Measurements from ENCODE around the gene GALNT7. TPM values are rescaled to one million over a fixed set of nuclear protein-coding genes. Genes with fewer than 3 reads are reported as not detected.
"Not testable (repeated sequence)": the region's sequence is repeated elsewhere in the genome, so short reads cannot be mapped to it uniquely, and the experiment has no call there.

GALNT7 gene
- total RNA-seq, 1 experiment from 2014 or later = 21.9 TPM

DNA sequence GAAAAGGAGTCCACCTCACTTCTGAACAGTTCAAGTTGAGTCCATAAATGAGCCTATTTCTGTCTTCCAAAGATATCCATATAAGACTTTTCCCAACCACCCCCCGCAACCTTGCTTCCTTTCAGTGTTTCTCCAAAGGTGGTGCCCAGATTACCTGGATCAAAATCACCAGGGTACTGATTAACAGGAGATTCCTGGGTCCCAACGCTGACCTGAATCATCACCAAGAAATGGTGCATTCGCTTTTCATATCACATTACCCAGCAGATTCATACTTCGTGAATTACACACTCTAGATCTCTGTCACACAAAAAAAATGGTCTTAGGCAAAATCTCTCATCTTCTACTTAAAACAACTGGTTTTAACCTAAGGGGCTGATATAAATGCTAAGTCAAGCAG, 2.1 kb upstream of the GALNT7 start:
- DNase-seq (ENCODE audit: low read depth) = no peak

DNA sequence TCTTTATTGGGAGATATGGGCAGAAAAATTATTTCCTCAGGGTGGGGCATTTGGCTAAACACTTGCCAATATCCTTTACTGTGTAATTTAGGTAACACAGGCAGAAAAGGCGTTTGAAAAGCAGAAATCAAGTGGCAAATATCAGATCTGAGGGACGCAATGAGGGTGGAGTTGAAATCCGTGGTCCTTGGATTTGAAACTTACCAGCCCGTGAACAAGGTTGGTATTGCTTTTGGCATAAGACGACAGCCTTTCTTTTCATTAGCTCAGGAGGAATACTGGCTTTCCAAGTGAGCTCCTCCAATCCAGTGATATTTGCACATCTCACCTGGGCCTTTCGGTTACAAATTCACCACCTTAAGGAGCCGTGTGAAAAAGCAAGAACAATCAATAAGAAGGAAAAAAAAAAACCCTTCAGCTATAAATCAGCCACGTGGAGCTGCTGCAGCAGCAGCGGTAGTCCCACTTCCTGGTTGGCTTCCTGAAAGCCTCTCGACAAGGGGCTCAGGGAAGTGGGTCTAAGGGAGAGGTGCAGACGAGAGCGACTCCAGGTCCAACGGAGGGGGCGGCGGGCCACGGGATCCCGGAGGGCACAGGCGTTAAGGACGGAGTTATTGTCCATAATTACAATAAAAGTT, 734 bp upstream of the GALNT7 start:
- peak; percentile 60 for DNase-seq (ENCODE audit: low read depth)

DNA sequence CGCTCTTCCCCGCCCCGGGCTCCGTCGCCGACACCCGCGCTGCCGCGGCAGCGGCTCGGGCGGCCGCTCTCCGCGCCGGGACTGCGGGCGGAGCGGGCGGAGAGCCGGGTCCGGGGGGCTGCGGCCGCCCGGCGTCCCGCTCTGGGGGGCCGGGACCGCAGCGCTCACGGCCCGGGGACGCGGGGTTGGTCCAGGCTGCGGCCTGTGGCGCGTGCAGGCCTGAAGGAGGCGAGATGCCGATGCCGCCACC, 492 bp downstream of the GALNT7 start:
- DNase-seq (ENCODE audit: low read depth) = no peak

DNA sequence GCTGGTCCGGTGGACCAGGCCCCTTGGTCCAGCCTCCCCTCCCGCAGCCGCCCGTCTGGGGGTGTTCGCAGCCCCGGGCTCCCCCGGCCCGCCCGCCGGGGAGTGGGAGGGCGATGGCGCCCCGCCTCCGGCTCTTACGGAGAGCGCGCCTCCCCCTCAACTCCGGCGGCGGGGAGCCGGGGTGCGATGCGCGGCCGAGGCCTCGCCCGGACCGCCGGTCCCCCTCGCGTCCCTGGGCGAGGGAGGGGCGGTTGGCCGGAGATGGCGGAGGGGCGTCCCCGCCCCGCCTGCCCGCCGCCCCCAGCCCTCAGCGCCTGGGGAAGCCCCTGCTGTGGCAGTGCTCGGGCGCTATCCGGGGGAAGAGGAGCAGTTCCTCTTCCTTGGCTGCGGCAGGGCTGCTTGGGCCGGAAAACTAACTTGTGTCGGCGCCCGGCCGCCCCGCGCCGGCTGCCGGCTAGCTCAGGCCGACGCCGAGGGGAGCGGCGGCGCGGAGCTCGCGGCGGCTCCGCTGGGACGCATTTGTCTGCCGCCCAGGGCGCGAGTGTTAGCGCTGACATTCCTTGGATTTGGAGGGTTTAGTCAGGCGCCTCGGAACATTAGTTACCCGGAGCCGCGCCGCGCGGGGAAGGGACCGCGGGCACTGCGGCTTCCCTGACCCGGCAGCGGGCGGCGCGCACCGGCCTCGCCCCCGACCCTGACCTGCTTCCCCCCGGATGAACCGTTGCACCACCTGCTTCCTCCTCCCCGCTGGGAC, 994 bp downstream of the GALNT7 start:
- peak; percentile 50 for DNase-seq (ENCODE audit: low read depth)

DNA sequence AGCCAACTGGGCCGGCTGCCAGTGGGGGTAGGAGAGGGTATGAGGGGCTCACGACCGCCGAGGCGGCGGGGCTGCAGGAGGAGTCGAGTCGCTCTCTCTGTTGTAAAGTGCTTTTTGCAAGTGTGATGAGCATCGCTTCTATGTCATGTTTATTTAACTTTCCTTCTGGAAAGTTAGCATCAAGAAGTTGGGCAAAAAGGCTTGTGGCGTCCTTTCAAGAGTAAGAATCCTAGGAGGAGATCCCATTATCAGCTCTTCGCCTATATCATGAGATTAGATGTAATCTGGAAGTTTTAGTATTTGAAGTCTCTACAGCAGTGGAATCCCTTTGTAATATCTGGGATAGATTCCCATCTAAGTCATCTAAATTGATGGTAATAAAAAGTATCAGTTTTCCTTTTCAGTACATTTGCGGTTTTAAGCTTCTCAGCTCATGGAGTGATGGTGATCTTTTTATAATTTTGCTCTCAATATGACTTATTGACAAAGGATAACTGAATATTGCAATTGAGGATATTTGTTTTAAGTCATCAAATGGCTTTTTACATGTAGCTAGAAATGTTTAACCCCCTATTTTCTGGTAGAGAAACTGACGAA, 1.7 kb downstream of the GALNT7 start:
- DNase-seq (ENCODE audit: low read depth) = no peak

DNA sequence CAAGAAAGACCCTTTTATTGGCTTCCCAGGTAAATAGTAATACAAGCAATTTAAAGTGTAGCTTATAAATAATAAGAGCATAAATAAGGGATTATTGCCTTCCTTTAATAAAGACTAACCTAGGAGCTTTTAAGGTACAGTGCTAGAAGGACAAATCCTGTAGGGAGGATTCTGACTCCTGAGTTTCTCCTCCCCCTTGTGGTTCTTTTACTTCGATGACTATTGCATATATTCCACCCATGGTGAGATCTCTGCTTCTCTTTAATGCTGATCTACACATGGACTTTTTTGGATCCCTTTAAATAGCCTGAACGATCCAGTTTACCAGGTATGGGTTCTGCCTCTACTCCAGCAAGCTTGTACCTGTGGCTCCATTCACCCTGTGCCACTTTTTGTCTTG, 2.5 kb downstream of the GALNT7 start:
- DNase-seq (ENCODE audit: low read depth) = no peak

DNA sequence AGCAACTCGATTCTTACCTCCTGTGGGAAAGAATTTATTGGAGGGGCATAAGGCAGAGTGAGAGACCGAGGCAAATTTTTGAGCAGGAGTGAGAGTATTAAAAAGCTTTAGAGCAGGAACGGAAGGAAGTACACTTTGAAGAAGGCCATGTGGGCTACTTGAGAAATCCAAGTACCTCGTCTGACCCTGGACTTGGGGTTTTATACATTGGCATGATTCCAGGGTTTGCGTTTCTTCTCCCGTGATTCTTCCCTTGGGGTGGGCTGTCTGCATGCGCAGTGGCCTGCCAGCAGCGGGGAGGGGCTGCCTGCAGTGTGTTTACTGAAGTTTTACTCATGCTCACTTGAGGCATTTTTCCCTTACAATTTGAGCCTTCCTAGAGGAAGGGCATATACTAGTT, 3.4 kb downstream of the GALNT7 start:
- no peak for DNase-seq (ENCODE audit: low read depth)

DNA sequence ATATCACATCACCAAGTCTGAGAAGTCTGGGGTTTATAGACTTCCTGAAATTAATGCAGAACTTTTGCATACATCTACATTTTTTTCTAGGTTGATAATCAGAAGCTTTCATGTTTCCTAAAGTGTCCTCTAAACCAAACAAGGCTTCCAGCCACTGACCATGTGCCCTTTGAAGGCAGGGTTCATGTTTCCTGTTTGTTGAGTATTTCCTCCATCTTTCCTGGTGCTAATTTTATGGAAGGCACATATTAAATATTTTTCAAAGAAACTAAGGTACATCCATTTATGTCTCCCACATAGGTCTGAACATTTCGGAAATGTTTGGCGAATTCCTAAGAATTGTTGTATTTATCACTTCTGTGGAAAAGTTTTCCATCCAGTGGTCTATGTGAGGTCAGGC, 5.6 kb downstream of the GALNT7 start:
- no peak for DNase-seq (ENCODE audit: low read depth)

DNA sequence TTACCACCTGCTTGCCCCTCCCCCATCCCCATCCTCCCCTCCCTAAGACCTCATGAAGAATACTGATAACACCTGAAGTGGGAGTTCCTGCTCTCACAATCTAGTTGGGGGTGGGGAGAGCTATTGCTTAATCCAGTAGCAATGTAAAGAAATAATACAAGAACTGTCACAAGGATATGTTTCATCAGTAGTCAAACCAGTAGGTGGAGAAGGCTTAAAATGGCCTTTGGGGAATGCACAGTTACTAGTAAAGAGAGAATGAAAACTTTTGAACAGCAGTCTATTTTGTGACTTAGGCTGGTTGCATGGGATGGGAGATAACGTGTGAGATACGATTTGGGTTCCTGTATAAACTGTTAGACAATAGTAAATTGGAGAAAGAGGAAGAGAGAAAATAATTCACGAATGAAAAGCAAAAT, 6.0 kb downstream of the GALNT7 start:
- DNase-seq (ENCODE audit: low read depth) = no peak

DNA sequence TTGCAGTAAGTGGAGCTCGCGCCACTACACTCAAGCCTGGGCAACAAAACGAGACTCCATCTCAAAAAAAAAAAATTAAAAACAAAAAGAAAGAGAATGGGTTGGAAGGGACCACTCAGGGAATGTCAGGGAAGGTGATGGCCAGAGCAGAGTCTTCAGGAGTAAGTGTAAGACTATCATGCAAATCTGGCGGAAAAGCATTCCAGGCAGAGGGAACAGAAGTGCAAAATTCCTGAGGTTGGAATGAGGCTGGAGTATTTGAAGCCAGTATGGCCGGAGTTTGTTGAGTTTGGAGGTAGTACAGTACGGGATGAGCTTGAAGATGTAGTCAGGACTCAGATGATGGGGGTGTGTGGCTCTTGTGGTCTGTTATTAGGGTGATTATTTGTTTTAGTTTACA, 7.4 kb downstream of the GALNT7 start:
- DNase-seq (ENCODE audit: low read depth) = no peak

DNA sequence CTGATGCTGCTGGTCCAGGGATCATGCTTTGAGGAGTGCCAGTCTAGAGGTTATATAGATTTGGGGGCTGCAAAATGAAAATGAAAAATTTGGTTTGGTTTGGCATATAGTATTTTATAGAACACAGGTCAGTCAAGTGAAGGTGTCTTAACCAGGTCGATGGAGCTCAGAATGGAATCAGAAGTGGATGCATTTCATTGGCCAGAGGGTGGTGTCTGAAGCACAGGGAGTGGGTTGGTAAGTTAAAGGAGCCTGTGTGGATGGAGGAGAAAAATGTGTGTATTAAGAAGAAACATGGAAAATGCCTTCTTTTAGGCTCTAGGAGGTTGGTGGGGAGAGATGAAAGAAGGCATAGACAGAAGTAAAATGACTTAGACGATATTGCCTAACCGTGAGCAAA, 8.6 kb downstream of the GALNT7 start:
- no peak for DNase-seq (ENCODE audit: low read depth)

DNA sequence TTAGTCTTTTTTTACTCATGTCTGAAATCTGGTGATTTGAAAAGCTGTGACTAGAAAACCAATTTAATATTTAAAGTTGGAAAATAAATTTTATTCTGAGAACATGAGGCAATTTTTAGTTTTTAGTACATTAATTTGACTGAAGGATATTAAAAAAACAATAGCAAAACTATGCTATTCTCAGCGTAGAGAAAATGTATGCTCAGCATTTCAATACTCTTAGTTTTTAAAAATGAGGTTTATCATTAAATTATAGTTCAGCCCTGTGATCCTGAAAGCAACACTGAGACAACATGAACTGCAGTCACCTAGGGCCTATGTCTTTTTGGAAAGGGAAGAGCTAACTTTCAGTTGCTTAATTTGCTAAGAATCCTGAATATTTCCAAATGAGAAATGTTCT, 9.5 kb downstream of the GALNT7 start:
- DNase-seq (ENCODE audit: low read depth) = no peak

DNA sequence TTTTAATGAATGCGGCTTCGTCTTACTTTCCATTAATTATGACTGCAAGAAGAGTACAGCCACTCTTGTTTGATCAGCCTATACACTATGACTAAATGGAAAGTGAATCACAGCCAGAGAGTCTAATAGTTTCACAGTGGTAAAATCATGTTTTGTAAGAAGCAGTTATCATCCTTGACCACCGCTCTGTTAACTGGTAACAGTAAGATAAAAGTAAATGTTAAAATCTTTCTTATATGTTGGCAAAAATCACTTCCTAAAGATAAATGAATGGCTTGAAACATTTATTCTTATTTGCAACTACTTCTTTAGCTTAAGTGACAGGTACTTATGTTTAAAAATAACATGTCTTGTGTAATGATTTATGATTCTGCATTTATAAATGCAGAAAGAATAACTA, 13.2 kb downstream of the GALNT7 start:
- peak; percentile 37 for DNase-seq (ENCODE audit: low read depth)

DNA sequence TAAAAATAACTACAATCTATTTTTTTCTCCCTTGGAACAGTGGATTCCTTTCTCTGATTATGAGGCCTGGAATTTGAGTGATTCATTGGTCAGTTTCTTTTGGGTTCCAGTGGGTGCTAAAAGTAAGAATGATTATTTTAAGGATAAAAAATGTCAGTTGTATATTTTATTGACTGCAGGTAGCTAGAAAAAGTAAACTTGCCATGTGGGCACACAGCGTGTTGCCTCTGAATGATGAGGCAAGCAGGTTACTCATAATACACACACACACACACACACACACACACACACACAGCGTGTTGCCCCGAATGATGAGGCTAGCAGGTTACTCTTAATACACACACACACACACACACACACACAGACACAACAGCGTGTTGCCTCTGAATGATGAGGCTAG, 13.8 kb downstream of the GALNT7 start:
- peak; percentile 54 for DNase-seq (ENCODE audit: low read depth)

DNA sequence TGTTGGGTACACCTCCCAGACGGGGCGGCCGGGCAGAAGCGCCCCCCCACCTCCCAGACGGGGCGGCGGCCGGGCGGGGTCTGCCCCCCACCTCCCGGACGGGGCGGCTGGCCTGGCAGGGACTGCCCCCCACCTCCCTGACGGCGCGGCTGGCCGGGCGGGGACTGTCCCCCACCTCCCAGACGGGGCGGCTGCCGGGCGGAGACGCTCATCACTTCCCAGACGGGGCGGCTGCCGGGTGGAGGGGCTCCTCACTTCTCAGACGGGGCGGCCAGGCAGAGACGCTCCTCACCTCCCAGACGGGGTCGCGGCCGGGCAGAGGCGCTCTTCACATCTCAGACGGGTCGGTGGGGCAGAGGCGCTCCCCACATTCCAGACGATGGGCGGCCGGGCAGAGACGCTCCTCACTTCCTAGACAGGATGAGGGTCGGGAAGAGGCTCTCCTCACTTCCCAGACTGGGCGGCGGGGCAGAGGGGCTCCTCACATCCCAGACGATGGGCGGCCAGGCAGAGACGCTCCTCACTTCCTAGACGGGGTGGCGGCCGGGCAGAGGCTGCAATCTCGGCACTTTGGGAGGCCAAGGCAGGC, 15.1 kb downstream of the GALNT7 start:
- DNase-seq (ENCODE audit: low read depth) = not testable (repeated sequence)

DNA sequence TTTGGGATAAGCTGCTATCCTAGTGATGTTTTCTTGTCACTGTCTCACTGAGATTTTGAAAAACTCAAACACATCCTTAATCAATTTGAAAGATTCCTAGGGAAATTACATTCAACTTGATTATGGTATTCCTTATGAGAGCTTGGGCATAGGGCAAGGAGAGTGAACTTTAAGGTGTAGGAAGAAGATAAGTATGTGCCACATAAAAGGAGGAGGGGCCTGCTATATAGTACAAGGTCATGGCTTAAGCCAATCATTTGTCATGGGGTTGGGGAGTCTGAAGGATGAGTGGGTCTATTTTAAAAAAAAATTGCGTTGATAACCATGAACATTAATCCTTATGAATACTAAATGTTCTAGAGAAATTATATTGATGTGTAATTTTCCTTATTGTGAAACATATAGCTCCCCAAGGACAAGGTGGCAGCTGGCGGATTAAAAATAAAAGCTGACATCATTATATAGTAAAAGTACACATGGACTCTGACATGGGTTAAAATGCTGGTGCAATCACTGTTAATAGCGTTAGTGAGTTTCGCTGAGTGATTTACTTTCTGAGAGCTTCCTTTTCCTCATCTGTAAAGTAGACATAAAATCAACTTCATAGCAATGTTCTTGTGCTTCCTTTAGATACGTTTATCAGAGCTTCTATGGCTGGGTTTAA, 17.4 kb downstream of the GALNT7 start:
- no peak for DNase-seq (ENCODE audit: low read depth)

DNA sequence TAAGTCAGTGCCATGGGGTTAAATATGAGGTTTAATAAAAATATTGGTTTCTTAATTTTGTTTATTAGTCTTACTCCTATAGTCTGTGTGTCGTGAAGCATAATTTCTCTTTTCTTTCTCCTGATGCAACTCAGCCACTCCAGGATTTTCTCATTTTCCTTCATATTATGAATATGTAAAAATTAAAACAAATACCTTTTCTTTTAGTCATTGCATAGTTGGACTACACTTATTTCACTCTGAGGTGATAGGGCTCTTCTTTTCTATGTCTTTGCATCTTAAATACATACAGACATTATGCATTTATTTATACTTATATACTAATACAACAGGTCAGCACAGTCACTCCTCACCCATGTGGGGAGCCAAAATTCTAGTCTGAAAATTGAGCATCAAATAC, 19.1 kb downstream of the GALNT7 start:
- DNase-seq (ENCODE audit: low read depth) = no peak

DNA sequence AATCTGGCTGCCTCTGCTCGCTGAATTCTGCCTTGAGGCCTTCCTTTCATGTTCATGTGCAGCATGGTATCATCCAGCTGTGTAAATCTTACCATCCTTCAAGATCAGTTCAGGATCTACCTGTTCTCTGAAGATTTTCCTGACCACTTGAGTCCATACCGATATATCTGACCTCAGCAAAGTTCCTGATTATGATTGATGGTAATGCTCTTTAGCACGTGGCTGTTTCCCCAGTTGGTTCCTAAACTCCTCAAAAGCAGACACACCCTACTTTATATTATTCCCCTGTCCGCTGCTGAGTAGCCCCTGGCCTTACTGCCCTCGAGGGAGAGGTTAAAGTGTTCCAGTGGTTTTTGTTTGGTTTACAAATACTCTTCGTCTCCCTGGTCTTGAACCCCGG, 20.0 kb downstream of the GALNT7 start:
- DNase-seq (ENCODE audit: low read depth) = no peak

DNA sequence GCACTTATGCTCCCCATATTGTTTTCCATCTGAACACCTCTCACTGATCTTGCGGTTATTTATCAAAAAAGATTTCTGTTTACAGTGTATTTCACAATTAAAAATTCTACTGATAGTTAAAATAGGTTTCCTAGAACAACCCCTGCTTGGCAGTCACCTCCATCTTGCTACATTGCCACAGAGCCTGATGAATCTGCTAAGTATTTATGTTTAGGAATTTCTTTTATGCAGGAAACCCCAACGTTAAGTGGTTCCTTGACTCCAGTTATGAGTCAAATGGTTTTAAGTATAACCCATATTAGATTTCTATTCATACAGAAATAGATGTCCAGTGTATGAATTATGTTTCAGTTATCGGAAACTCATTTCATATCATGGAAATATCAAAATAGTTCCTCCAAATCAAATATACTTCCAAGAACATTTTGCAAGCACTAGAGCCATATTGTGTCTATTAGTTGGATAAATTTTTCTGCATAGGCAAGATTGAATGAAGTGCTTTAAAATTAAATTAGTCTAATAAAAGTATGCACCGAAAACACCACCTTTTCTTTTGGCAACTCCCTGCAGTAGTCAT, 20.6 kb downstream of the GALNT7 start:
- DNase-seq (ENCODE audit: low read depth) = no peak

DNA sequence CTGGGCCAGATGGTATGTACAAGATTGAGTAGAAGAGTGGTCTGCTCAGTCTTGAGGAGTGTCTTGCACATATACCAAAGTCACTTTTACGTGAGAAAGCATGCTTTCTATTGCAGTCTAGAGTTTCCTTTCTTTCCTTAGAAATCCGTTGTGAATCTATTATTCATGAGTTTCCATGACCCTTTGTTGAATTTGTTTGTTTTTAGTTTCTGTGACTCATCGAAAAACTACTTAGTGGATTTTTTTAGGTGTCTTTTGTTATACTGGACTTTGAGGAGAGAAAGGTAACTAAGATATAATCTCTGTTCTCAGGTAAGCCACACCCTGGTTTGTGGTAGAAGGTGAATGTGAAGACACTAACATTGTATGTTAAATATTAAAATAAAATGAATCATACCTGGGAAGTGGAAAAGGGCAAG, 23.0 kb downstream of the GALNT7 start:
- DNase-seq (ENCODE audit: low read depth) = peak; percentile 8

DNA sequence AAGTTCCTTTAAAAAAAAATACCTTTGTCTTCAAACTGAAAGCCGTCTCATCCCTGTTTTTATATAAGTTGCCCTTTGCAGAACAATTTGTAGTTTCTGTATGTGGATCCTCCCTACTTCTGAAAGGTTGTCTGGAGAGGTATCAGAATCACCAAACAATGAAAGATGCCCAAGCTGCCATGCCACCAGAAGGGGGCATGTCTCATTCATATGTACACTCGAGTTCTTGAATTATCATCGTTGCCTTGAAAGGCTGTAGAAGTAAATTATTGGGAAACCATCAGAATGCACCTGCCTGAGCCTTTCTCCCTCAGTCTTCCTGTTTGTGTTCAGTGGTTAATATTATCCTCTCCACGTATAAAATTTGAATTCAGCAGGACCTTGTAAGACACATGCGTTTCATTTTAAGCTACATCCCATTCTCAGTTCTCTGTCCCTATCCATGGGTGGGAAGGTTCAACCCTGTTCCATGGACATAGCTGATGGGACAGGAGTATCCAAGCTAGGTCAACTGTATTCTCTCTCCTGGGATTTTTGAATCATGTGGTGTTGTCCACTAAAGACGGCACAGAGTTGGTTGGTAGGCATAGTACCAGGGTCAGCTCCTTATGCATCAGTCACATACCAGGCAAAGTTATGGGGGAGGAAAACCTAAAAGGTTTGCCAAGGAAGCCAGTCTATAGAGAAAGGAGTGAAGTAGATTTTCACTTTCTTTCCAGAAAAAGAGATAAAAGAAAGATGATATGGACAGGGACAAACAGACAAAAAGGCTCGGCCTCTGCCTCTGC, 24.0 kb downstream of the GALNT7 start:
- peak; percentile 12 for DNase-seq (ENCODE audit: low read depth)
